GM21619 (cell line): ENCODE results near the gene B4GALT5.

Source experiments
- ATAC-seq: cut with Tn5 transposase; IDR thresholded peaks from one replicate; pipeline ENCODE4 v1.9.1; 2021; ENCODE audit not compliant: unreplicated experiment

Gene B4GALT5

DNA sequence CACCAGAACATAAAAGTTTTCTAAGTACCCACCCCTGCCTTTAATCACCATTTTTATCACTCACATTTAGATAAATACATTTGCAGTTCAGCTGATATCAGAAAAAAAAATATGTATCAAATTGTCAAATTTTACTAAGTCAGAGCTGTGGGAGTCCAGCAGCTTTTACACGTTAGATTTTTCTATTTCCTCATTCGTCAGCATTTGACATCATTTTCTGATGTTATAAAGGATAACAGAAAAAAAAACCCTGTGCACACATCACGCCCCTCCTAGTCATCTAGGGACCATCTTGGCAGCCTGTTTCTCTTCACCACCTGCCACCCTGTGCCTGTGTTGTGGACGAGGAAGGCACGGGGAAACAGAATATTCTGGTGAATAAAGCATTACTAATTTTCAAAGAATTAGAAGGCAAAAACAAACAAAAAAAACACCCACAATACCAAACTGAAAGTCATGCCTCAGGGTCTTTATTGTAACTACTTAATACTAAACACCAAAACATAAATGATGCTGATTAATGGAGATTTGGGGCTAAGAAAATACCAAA, 12.4 kb downstream of the B4GALT5 start:
- no peak for ATAC-seq

DNA sequence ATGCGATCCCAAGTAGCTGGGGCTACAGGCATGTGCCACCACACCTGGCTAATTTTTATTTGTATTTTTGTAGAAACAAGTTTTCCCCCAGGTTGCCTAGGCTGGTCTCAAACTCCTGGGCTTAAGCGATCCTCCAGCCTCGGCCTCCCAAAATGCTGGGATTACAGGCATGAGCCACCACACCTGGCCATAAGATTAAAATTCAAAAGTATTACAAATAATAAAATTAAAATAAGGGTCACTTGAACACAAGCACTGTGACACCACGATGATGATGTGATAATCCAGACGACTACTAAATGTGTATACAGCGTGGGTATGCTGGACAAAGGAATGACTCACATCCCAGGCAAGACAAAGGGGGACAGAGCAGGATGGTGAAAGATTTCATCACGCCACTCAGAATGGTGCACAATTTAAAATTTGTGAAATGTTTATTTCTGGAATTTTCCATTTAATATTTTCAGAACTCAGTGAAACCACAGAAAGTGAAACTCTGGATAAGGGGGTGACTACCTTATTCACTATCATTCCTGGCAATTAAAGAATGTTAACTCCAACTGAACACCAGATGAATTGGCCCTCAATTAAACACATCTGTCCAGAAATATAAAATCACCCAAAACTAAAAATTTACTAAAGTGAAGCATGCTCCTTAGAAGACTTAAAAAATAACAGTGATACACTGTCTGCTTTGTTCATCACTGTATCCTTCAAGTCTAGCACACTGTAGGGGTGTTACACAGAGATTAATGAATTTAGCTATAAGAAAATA, 13.1 kb downstream of the B4GALT5 start:
- ATAC-seq = no peak

DNA sequence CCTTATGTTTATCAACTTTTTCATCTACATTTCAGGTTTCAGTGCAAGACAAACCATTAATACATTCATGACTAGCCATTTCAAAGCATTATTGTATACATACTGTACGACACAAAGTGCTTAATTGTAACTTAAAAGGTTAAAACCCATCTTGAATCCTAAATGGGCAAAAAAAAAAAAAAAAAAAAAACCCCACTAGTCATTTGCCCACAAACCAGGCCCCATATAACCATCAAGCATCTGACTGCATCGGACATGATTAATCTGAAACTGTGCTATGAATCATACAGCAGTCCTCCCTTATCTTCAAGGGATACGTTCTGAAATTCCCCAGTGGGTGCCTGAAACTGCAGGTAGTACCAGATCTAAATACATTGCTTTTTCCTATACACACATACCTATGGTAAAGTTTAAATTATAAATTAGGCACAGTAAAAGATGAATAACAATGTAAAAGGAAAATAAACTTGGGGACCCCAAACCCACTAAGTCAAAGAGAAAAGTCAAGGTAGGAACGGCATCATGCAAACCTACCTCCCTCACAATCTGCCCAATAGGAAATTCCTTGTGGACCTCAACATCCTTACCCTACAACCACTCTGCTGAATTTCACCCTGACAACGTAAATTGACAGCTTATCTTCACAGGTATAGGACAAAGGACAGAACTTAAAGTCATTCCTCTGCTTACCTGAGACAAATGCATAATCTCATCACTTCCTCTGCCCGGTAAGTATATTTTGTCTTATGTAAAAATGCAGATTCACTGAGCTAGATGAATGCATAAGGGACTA, 14.3 kb downstream of the B4GALT5 start:
- ATAC-seq = peak; percentile 61

DNA sequence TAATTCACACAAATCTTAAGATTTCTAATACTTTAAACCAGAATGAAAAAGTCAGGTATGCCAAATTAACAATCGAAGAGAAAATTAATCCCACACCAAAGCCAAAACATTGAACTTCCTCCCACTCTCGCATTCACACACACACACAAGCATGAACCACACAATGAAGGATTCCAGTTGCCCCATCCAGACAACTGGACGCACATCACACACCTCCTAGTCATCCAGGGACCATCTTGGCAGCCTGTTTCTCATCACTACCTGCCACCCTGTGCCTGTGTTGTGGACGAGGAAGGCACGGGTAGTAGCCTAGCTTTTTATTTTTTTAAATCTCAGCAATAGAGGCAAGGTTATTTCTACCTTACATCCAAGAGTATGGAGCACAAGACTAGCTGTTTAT, 15.2 kb downstream of the B4GALT5 start:
- no peak for ATAC-seq

DNA sequence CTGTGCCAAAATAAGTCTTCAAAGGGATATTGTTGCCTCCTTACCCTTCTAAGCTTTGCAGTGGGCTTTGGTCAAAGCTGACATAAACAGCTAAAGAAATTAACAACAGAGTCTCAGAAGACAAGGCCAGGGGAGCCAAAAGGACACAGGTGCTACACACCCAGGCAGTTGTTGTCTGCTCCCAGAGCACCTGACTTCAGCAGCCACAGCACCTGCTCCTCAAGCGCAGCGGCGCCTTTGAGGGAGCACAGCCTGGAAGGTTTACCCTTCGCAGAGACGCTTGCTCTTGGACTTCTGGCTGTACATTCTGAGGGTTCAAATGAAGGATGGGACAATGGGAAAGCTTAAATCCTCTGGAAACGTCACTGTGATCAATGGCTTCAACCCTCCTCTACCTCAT, 16.6 kb downstream of the B4GALT5 start:
- no peak for ATAC-seq

DNA sequence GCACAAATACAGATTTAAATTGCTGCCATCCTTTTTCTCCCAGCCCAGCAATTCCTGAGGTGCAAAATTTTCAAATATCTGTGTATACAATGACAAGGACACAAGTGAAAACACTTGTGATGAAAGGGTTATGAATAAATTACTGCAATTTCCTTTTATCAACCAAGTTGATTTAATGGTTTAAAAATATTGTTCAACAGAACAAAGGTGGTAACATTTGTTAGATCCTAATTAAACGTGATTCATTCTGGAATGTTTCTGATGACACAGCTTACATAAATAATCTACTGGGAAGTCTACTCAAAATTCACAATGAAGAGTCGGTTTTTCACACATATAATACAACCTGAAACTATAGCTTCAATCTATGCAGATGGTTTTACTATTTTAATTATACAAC, 17.1 kb downstream of the B4GALT5 start:
- no peak for ATAC-seq

DNA sequence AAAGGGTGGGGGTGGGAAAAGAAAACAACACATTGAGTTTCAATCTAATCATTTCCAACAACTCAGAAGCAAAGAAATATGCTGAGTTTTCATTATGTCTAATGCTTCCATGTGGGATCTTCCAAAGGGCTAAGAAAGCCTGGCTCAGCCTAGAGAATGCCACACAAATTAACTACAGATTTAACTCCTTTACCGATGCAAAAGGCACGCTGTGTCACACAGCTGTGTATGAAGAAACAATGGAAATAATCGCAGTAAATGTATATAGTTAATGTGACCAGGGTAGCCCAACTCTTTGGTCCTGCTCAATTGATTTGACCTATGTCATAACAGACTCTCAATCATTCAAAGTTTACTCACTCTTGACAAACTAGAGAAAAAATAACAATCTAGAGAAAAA, 17.8 kb downstream of the B4GALT5 start:
- no peak for ATAC-seq

DNA sequence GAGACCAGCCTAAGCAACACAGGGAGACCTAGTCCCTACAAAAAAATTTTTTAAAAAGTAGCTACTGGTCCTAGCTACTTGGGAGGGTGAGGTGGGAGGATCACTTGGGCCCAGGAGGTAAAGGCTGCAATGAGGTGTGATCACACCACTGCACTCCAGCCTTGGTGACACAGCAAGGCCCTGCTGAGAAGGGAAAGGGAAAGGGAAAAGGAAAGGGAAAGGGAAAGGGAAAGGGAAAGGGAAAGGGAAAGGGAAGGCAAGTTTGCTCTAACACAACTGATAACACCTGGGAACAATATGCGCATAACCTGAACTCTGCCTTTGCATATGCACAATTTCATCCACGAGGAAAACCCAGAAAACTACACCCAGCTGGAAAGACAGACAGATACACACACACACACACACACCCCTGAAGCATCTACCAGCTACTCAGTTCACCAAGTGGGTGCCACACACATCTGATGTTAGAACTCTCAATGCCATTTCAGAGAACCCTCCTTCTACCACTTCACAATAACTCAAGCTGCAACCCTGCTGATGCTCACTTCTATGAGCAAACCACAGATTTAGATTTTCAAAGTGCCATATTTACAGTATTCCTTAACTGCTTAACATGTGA, 19.1 kb downstream of the B4GALT5 start:
- ATAC-seq = no peak

DNA sequence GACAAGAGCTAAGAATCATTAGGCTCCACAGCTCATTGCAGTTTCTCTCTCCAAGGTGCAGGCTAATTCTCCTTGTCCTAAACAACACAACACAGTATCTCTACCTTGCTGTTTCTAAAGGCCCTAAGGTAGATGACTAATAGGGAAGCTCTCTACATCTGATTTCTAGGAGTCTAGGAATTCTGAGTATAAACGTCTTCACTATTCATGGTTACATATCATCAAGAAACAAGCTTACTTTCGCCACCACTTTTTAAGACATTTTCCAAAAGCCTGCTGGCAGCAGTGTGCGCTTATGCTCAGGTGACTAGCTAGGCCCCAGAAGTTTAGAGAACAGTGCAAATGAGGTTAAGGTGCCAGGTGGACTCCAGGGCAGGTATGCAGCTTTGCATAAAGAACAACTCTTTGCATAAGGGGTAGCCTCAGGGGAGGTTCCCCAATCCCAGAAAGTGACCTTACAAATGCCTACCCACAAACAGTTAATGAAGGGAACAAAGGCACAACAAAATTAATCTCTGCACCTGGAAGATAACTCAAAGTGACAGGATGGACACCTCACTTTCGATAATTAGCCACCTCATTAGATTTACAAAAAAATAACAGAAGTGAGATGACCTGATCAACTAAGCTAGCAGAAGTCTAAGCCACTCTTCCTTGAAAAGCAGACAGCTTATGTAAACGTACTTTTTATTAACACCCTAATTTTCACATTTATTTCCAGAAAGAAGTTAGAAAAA, 20.1 kb downstream of the B4GALT5 start:
- ATAC-seq = no peak

DNA sequence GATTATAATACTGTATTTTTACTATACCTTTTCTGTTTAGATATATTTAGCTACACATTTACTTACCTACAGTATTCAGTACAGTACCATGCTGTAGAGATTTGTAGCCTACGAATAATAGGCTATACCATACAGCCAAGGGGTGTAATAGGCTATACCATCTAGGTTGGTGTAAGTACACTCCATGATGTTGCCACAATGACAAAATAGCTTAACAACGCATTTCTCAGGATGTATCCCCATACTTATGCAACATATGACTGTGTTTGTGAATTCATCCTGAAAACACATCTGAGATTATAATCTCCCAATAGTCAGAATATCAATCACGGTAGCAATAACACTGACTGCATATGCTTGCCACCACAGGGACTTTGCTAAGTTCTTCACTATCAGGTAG, 20.7 kb downstream of the B4GALT5 start:
- no peak for ATAC-seq

DNA sequence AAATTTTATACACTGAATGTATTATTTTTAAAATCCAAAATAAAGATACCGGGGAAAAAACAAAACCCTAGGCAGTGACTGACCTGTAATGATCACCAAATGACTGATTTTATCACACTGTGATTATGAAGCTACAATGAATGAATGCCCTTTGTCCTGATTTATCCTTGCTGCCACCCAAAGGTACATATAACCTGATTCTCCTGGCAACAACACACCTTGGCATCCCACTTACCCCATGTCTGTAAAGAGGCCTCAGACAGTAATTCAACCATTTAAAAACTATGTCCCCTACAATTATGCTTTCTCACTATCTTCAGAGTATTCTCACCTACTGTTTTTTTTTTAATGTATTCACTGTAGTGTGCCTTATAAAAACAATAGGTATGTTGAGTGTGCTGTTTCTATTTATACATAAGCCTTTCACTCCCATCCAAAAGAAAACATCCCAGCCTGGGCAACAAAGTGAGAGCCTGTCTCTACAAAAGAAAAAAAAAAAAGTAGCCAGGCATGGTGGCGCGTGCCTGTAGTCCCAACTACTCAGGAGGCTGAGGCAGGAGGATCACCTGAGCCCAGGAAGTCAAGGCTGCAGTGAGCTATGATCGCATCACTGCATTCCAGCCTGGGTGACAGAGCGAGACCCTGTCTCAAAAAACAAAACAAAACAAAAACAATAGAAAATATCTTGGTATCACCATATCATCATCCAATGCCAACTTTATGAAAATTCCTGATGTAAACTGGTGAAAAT, 21.7 kb downstream of the B4GALT5 start:
- ATAC-seq = no peak

DNA sequence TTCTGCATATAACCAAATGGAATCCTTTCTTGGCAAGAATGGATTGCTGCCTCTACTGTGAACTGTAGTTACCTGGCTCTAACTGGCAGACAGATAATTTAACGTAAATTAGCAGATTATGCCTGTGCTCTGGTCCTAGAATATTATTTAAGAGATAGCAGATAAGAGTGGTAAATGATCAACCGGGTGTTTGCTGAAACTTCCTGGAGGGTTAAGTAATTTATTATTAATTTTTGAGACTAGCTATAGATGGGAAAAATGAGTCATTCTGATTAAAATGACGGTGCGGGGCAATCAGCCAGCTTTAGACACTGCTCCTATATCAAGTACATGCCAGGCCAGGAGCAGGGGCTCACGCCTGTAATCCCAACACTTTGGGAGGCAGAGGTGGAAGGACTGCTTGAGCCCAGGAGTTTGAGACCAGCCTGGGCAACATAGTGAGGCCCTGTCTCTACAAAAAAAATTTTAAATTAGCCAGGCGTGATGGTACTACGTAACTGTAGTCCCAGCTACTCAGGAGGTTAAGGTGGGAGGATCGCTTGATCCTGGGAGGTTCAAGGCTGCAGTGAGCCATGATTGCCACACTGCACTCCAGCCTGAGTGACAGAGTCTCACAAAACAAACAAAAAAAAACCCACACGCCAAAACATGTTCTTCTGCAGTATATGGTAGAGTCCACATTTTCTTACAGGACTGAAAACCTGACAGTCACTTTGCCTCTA, 22.6 kb downstream of the B4GALT5 start:
- ATAC-seq = no peak

DNA sequence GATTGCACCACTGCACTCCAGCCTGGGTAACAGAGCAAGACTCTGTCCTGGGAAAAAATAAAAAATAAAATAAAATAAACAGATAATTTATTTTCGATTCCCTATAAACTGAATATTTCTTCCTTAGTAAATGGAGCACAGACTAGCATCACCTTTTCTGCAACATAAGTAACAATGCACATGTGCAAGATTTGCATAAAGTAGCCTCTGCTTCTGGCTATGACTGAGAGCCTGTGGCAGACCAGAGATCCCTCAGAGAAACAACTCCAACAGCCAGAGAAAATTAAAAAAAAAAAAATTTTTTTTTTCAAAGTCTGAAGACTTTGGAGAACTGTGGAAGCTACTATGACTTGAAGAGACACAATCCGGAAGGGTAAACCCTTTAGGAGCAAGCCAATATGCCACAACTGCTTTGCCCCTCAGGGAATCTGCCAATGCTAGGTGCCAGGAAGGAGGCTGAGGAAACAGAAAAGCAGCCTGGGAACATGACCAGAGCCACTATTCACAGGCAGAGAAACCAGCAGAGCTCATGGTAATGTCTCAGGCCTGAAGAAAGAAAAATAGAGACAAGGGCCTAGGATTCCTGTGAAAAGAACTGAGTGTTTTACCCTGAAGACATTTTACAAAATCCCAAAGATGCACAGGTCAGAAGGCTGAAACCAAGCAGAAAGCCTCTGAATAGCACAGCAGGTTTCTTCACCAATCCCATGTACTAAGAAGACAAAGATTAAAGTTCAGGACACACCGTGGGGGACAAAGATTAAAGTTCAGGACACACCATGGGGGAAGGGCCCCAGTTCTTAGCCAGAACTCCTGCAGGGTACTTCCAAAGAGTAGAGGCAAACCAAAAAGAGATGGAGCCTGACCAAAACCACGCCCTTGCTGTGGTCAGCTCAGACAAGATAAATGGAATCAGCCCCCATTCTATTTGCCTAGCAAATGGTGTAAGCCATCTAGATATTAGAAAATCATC, 25.8 kb downstream of the B4GALT5 start:
- no peak for ATAC-seq

DNA sequence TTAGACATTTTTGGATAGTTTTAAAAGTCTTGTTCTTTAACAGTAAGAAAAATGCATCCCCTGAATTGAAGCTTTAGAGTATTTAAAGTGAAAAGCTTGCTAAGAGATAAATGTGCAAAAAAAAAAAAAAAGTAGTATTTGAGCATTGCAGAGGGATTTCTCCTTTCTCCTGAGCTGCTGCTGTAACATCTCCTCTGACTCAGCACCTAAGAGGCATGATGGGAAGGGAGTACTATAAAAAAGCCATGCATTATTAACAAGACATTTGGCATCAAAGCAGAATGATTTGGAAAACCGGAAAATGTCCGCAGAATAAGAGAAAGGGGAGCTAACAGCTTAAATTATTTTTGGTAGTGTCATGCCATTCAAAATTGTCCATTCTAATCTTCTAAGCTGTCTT, 27.9 kb downstream of the B4GALT5 start:
- no peak for ATAC-seq

DNA sequence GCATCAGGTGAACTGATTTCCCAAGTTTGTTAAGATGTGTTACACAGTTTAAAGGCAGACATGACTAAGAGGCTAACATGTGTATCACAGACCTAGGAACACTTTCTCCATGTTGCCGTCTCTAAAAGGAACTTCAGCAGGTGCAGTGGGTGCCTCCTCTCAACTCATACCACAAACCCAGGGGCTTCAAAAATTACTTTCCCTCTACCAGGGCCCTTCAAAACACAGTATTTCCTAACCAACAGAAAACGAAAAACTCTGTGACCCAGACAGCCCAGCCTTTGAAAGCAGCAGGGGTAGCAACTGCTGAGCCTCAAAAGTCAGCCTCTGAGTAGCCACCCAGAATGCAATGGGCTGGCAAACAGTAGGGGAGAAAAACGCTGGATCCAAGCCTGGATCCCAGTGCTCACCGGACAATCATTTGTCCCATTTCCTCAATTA, 28.5 kb downstream of the B4GALT5 start:
- ATAC-seq = peak; percentile 51

DNA sequence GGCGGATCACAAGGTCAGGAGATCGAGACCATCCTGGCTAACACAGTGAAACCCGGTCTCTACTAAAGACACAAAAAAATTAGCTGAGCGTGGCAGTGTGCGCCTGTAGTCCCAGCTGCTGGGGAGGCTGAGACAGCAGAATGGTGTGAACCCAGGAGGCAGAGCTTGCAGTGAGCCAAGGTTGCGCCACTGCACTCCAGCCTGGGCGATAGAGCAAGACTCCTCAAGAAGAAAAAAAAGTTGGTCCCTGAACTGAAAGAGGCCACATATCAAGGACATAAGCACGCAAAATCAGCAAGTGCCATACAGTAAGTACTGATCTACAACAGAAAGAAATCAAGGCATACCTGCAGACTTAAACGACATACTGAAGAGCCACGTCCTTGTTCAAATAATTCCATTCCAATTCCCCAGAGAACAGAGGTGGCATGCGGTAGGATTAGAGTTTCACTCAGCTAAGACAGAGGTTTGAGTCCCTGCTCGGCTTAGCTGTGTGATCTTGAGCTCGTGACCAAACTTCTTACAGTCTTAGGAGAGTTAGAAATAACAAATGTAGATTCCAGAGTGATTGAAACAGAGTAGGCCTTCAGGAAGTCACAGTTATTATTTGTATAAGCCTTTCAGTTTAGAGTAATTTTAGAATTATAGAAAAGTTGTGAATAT, 29.2 kb downstream of the B4GALT5 start:
- no peak for ATAC-seq

DNA sequence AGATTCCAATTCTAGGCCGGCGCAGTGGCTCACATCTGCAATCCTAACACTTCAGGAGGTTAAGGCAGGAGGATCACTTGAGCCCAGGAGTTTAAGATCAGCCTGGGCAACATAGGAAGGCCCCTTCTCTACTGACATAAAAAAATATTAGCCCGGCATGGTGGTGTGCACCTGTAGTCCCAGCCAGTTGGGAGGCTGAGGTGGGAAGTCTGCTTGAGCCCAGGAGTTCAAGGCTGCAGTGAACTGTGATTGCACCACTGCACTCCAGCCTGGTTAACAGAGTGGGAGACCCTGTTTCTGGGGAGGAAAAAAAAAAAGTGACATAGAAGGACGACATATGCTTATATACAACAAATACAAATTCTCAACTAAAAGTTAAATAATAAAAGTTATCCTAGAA, 30.9 kb downstream of the B4GALT5 start:
- no peak for ATAC-seq

DNA sequence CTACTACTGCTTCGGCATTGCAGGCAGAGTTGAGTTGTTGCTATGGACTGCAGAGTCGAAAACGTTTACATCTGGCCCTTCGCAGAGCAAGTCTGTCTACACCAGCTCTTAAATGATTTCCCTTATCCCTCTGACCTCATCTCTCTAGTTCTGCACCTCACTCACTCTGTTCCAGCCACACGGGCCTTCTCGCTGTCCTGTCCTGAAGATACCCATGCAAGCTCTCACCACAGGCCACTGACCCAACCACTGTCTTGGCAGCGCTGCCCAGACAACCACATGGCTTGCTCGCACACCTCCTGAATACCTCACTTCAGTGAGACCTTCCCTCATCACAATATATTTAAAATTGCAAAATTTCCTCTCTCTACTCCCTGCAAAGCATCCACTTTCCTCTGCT, 31.4 kb downstream of the B4GALT5 start:
- ATAC-seq = no peak
